Stimulated activated CD4-positive, alpha-beta T cell treated with anti-CD3 and anti-CD28 coated beads, Interleukin-12 subunit alpha, Interleukin-12 subunit beta, amount 100 ng/mL, for 24 hours (primary cell): ENCODE measurements around the gene STXBP6.

Source experiments
- DNase-seq, 2 experiments: peaks; one replicate each; pipeline ENCODE4 v3.0.0-alpha.2; 2020; ENCODE audit warnings: low read depth in 2 of 2

Gene STXBP6

GRCh38 chr14:25052385-25052784, 2.4 kb upstream of the STXBP6 start:
- DNase-seq, result no peak

GRCh38 chr14:25050269-25051150, 563 bp upstream of the STXBP6 start:
- DNase-seq, result no peak

GRCh38 chr14:25049093-25049567, 817 bp downstream of the STXBP6 start:
- DNase-seq, result no peak

GRCh38 chr14:25048170-25049016, 1.6 kb downstream of the STXBP6 start:
- no peak for DNase-seq

GRCh38 chr14:25046301-25046943, 3.5 kb downstream of the STXBP6 start:
- no peak for DNase-seq

GRCh38 chr14:25044106-25044698, 5.7 kb downstream of the STXBP6 start:
- no peak for DNase-seq

GRCh38 chr14:25042362-25043299, 7.3 kb downstream of the STXBP6 start:
- no peak for DNase-seq

GRCh38 chr14:25041898-25042297, 8.0 kb downstream of the STXBP6 start:
- no peak for DNase-seq

- no peak for DNase-seq
Measured at GRCh38 chr14:25041484-25041883, 8.5 kb downstream of the STXBP6 start.

- no peak for DNase-seq
Measured at GRCh38 chr14:25039933-25040332, 10.0 kb downstream of the STXBP6 start.

- DNase-seq, result no peak
Measured at GRCh38 chr14:25038044-25038668, 11.8 kb downstream of the STXBP6 start.

GRCh38 chr14:25037032-25037431, 12.9 kb downstream of the STXBP6 start:
- DNase-seq, result no peak

- DNase-seq, result no peak
Measured at GRCh38 chr14:25034803-25035681, 14.9 kb downstream of the STXBP6 start.

- no peak for DNase-seq
Measured at GRCh38 chr14:25033358-25033757, 16.6 kb downstream of the STXBP6 start.

GRCh38 chr14:25032092-25032784, 17.7 kb downstream of the STXBP6 start:
- DNase-seq, result no peak

GRCh38 chr14:25026476-25027137, 23.3 kb downstream of the STXBP6 start:
- DNase-seq, result no peak

GRCh38 chr14:25019892-25020291, 30.1 kb downstream of the STXBP6 start:
- no peak for DNase-seq

GRCh38 chr14:25017562-25017961, 32.4 kb downstream of the STXBP6 start:
- DNase-seq, result no peak
